Activated naive CD8-positive, alpha-beta T cell treated with anti-CD3 and anti-CD28 coated beads, Interleukin-2, amount 10 ng/mL, durations not matched to agents 7 days and 5 days (primary cell): ENCODE results near the gene FGG. TPM values are rescaled to one million over a fixed set of nuclear protein-coding genes. Genes with fewer than 3 reads are reported as not detected.

ENCODE experiments used
- ATAC-seq: fragments of 150-1000 bp; cut with Tn5 transposase; one replicate; pipeline ENCODE4 v1.10.0; 2021; ENCODE audit warnings: low read depth, moderate library complexity
- POLR2A ChIA-PET: fragments of 350-600 bp; sonication (Branson Sonifier 250); formaldehyde crosslinking; loops from one replicate; lab custom pipeline; 2021; ENCODE audit warnings: antibody characterized with exemption; lab: Charles Lee
- DNase-seq: peaks from one replicate; pipeline ENCODE4 v3.0.0; 2021
- H3K27ac Mint-ChIP-seq: one replicate; pipeline ENCODE4 v1.8.0; 2022; ENCODE audit warnings: mild to moderate bottlenecking, mixed read lengths
- H3K27me3 Mint-ChIP-seq: one replicate; pipeline ENCODE4 v1.8.0; 2022; ENCODE audit warnings: mild to moderate bottlenecking, moderate library complexity, mixed read lengths
- H3K36me3 Mint-ChIP-seq: one replicate; pipeline ENCODE4 v1.8.0; 2021; ENCODE audit warnings: mild to moderate bottlenecking, mixed read lengths
- H3K4me1 Mint-ChIP-seq: one replicate; pipeline ENCODE4 v1.8.0; 2021; ENCODE audit warnings: mixed read lengths
- H3K4me3 Mint-ChIP-seq: one replicate; pipeline ENCODE4 v1.8.0; 2022; ENCODE audit warnings: mild to moderate bottlenecking, moderate library complexity, mixed read lengths
- H3K9me3 Mint-ChIP-seq: one replicate; pipeline ENCODE4 v1.8.0; 2021; ENCODE audit warnings: mixed read lengths
- total RNA-seq, 2 experiments: library from RNA; stranded (reverse); gene quantifications; one replicate each; pipeline ENCODE4 v1.2.3, GENCODE V29; 2021

FGG gene
- total RNA-seq, 2 experiments from 2014 or later: not detected

DNA sequence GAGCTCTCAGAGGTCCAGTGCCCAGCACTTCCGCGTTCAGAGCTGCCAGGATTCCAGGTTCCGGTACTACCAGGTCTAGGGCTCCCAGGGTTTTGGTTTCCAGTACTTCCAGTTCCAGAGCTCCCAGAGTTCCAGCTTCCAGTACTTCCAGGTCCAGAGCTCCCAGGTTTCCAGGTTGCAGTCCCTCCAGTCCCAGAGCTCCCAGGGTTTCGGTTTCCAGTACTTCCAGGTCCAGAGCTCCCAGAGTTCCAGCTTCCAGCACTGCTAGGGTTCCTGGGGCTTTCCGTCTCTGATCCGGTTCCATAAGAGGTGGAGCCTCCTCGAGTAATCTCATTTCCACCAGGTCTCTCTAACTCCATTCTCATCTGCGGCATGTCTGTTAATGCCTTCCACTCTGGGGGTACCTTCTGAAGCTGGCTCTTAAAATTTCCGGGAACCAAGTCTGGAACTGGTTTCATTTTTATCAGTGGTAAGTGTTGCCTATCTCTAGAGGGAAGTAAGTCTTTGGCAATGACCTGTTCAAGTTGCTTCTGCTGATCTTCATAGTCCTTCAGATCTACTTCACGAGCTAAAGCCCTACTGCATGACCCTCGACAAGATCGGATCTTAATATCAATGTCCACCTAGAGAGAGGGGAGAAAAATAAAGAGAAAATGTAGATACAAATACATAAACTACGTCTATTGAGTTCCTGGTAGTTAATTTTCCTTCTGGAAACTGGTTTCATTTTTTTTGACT is 26.0 kb downstream of the FGG start:
- POLR2A ChIA-PET: no interaction called here
- no peaks in the 10 kb centered on the region for H3K4me1 Mint-ChIP-seq
- H3K4me3 Mint-ChIP-seq: no peak overlapping the region
- no peak for DNase-seq
- no peaks in the 10 kb centered on the region for H3K36me3 Mint-ChIP-seq
- no peak for ATAC-seq
- no peak overlapping the region for H3K27ac Mint-ChIP-seq
- peaks cover 15% of the 10 kb centered on the region for H3K27me3 Mint-ChIP-seq
- H3K9me3 Mint-ChIP-seq: no peaks in the 10 kb centered on the region

GRCh38 chr4:154585369-154586018 is 27.0 kb downstream of the FGG start:
- Mint-ChIP-seq H3K4me3 (no peak overlapping the region), H3K4me1 (no peaks in the 10 kb centered on the region), H3K27me3 (peaks cover 15% of the 10 kb centered on the region), H3K9me3 (no peaks in the 10 kb centered on the region), H3K36me3 (no peaks in the 10 kb centered on the region), H3K27ac (no peak overlapping the region)
- no peak for DNase-seq
- POLR2A ChIA-PET: no interaction called here
- no peak for ATAC-seq

DNA sequence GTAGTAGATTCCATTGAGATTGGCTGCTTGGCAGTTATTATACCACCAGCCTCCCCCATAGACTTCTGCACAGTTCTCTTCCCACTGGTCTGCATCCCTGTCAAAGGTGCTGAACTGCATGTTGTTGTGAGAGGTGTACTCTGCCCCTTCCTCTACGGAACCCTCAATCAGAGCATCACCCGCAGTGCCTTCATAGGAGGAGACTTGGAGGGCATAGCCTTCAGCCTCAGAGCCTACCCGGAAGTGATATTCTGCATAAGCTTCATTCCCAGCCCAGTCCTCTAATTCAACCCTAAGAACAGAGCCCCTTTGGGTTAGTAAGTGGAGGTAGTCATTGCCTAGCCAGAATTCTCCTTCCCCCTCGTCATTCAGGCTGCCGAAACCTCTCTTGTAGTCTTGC is 28.2 kb downstream of the FGG start:
- Mint-ChIP-seq H3K36me3 (no peaks in the 10 kb centered on the region), H3K27me3 (peaks cover 16% of the 10 kb centered on the region), H3K27ac (no peak overlapping the region), H3K4me3 (no peak overlapping the region), H3K4me1 (no peaks in the 10 kb centered on the region), H3K9me3 (no peaks in the 10 kb centered on the region)
- DNase-seq (no peak), ATAC-seq (no peak)
- POLR2A ChIA-PET: no interaction called here

DNA sequence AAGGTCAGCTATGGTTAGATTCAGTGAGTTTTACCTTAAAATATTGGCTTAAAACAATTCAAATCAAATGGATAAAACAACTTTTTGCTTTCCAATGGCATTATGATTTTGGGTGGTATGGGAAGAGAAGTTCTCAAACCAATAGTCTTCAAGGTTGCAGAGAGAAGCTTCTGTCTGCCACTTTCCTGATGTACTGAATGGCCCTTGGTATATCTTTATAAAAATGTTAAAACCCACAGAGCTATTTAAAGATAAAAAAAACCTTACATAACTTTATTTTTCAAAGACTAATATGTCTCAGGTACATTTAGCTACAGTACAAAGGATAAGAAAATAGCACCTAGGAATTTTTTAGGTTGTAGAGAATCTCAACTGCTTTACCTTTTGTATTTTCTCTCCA is 28.8 kb downstream of the FGG start:
- DNase-seq: no peak
- POLR2A ChIA-PET: no interaction called here
- Mint-ChIP-seq H3K36me3 (no peaks in the 10 kb centered on the region), H3K27me3 (peaks cover 18% of the 10 kb centered on the region), H3K9me3 (no peaks in the 10 kb centered on the region), H3K4me1 (no peaks in the 10 kb centered on the region), H3K27ac (no peak overlapping the region), H3K4me3 (no peak overlapping the region)
- no peak for ATAC-seq

- Mint-ChIP-seq H3K4me3 (no peak overlapping the region), H3K4me1 (no peaks in the 10 kb centered on the region), H3K27ac (no peak overlapping the region), H3K36me3 (no peaks in the 10 kb centered on the region), H3K27me3 (peaks cover 16% of the 10 kb centered on the region), H3K9me3 (no peaks in the 10 kb centered on the region)
- DNase-seq (no peak), ATAC-seq (no peak)
- POLR2A ChIA-PET: no interaction called here
Measured at GRCh38 chr4:154583230-154583629, 29.2 kb downstream of the FGG start.

DNA sequence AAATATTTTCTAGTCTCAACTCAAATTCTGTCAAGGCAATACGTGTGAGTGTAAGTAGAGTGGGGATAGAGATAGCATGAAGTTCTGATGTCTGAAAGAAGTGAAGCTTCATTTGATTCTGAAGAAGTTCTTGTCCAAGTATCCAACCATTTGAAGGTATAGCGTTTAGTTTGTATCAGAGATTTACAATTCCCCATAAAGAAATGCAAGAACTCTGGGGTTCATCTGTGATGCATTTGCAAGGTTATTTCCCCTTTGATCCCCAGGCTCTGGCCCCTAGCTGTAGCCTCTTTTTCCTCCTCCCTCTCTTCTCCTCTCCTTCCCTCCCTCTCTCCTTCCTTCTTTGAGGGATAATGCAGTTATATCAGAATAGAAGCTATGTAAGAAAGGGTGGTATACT is 29.7 kb downstream of the FGG start:
- ATAC-seq (no peak), DNase-seq (no peak)
- Mint-ChIP-seq H3K27me3 (peaks cover 16% of the 10 kb centered on the region), H3K4me1 (no peaks in the 10 kb centered on the region), H3K36me3 (no peaks in the 10 kb centered on the region), H3K27ac (no peak overlapping the region), H3K4me3 (no peak overlapping the region), H3K9me3 (no peaks in the 10 kb centered on the region)
- POLR2A ChIA-PET: no interaction called here

- POLR2A ChIA-PET: no interaction called here
- Mint-ChIP-seq H3K36me3 (no peaks in the 10 kb centered on the region), H3K4me1 (no peaks in the 10 kb centered on the region), H3K9me3 (no peaks in the 10 kb centered on the region), H3K27me3 (peaks cover 15% of the 10 kb centered on the region), H3K27ac (no peak overlapping the region), H3K4me3 (no peak overlapping the region)
- ATAC-seq (no peak), DNase-seq (no peak)
Measured at GRCh38 chr4:154579927-154580326, 32.5 kb downstream of the FGG start.

- Mint-ChIP-seq H3K4me3 (no peak overlapping the region), H3K27ac (no peak overlapping the region), H3K36me3 (no peaks in the 10 kb centered on the region), H3K27me3 (peaks cover 15% of the 10 kb centered on the region), H3K4me1 (no peaks in the 10 kb centered on the region), H3K9me3 (no peaks in the 10 kb centered on the region)
- ATAC-seq: no peak
- POLR2A ChIA-PET: no interaction called here
- DNase-seq: no peak
Measured at GRCh38 chr4:154578919-154579318, 33.5 kb downstream of the FGG start.

- no peak overlapping the region for H3K4me3 Mint-ChIP-seq
- DNase-seq (no peak), ATAC-seq (no peak)
- no peaks in the 10 kb centered on the region for H3K36me3 Mint-ChIP-seq
- no peak overlapping the region for H3K27ac Mint-ChIP-seq
- H3K27me3 Mint-ChIP-seq: peaks cover 12% of the 10 kb centered on the region
- no peaks in the 10 kb centered on the region for H3K4me1 Mint-ChIP-seq
- no peaks in the 10 kb centered on the region for H3K9me3 Mint-ChIP-seq
- POLR2A ChIA-PET: no interaction called here
Measured at GRCh38 chr4:154577324-154577723, 35.1 kb downstream of the FGG start.

DNA sequence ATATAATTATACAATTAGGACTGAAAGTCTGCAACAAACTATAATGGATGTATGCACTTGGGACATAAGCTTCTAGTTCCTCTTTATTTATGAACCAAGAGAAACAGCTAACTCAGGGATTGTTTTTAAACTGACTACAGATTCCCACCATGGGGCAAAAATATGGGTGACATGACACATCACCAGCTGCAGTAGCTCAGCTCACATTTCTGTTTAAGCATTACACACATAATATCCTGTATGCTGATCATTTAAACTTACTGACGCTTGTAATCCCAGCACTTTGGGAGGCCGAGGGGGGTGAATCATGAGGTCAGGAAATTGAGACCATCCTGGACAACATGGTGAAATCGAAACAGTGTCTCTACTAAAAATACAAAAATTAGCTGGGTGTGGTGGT is 38.1 kb downstream of the FGG start:
- no peak for DNase-seq
- ATAC-seq: no peak
- H3K27me3 Mint-ChIP-seq: peaks cover 11% of the 10 kb centered on the region
- H3K36me3 Mint-ChIP-seq: no peaks in the 10 kb centered on the region
- H3K9me3 Mint-ChIP-seq: no peaks in the 10 kb centered on the region
- H3K4me3 Mint-ChIP-seq: no peak overlapping the region
- H3K4me1 Mint-ChIP-seq: no peaks in the 10 kb centered on the region
- H3K27ac Mint-ChIP-seq: no peak overlapping the region
- POLR2A ChIA-PET: no interaction called here

DNA sequence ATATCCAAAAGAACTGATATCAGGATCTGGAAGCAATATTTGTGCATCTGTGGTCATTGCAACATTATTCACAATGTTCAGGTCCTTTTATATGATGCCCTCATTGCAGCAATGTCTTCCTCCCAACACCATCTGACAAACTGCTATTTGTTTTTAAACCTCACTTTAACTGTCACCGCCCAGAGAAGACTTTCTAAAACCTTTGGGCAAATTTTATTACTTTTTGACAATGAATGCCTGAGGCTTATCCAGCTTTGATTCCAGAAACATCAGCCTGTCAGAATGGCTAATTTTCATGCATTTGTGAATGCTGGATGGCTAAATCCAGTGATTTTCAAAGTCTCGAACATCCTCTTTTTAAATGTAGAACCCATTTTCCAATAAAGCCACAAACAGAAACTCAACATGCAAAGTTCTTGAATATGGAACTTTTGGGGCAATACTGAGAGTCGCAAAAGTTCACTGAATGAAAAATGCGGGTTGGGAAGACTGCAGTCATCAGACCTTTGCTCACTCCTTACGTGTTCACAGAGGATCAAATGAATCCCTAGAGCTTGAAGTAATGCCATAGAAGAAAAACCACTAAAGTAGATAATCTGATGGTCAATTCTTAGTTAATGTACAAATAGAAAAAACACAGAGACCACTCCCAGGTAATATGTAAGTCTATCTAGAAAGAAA is 39.1 kb downstream of the FGG start:
- ATAC-seq: no peak
- H3K36me3 Mint-ChIP-seq: no peaks in the 10 kb centered on the region
- peaks cover 7% of the 10 kb centered on the region for H3K27me3 Mint-ChIP-seq
- H3K27ac Mint-ChIP-seq: no peak overlapping the region
- H3K4me3 Mint-ChIP-seq: no peak overlapping the region
- no peaks in the 10 kb centered on the region for H3K9me3 Mint-ChIP-seq
- POLR2A ChIA-PET: no interaction called here
- no peak for DNase-seq
- H3K4me1 Mint-ChIP-seq: no peaks in the 10 kb centered on the region

- H3K27me3 Mint-ChIP-seq: peaks cover 2% of the 10 kb centered on the region
- H3K4me1 Mint-ChIP-seq: no peaks in the 10 kb centered on the region
- H3K4me3 Mint-ChIP-seq: no peak overlapping the region
- no peak for ATAC-seq
- no peaks in the 10 kb centered on the region for H3K9me3 Mint-ChIP-seq
- POLR2A ChIA-PET: no interaction called here
- no peak overlapping the region for H3K27ac Mint-ChIP-seq
- no peaks in the 10 kb centered on the region for H3K36me3 Mint-ChIP-seq
- no peak for DNase-seq
Measured at GRCh38 chr4:154569584-154569983, 42.9 kb downstream of the FGG start.

GRCh38 chr4:154569028-154569427 is 43.4 kb downstream of the FGG start:
- POLR2A ChIA-PET: no interaction called here
- H3K4me1 Mint-ChIP-seq: no peaks in the 10 kb centered on the region
- H3K36me3 Mint-ChIP-seq: no peaks in the 10 kb centered on the region
- no peak for DNase-seq
- no peak overlapping the region for H3K4me3 Mint-ChIP-seq
- no peak for ATAC-seq
- H3K27me3 Mint-ChIP-seq: peaks cover 2% of the 10 kb centered on the region
- no peaks in the 10 kb centered on the region for H3K9me3 Mint-ChIP-seq
- H3K27ac Mint-ChIP-seq: no peak overlapping the region

DNA sequence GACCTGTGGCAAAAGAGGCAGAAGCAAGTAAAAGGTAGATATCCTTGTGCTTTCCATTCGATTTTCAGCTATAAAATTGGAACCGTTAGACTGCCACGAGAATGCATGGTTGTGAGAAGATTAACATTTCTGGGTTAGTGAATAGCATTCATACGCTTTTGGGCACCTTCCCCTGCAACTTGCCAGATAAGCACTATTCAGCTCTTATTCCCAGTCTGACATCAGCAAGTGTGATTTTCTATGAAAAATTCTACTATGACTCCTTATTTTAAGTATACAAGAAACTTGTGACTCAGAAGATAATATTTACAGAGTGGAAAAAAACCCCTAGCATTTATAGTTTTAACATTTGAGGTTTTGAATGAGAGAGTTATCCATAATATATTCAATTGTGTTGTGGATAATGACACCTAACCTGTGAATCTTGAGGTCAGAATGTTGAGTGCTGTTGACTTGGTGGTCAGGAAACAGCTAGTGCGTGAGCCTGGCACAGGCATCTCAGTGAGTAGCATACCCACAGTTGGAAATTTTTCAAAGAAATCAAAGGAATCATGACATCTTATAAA is 45.7 kb downstream of the FGG start:
- H3K27ac Mint-ChIP-seq: no peak overlapping the region
- no peak for ATAC-seq
- no peaks in the 10 kb centered on the region for H3K4me1 Mint-ChIP-seq
- peaks cover 7% of the 10 kb centered on the region for H3K27me3 Mint-ChIP-seq
- no peak for DNase-seq
- H3K9me3 Mint-ChIP-seq: no peaks in the 10 kb centered on the region
- no peaks in the 10 kb centered on the region for H3K36me3 Mint-ChIP-seq
- no peak overlapping the region for H3K4me3 Mint-ChIP-seq
- POLR2A ChIA-PET: no interaction called here
